ENCODE data around the gene ST8SIA6. TPM values are rescaled to one million over a fixed set of nuclear protein-coding genes. Genes with fewer than 3 reads are reported as not detected.

Gene ST8SIA6
- total RNA-seq, 2 donors from 2014 or later = 0.33 to 1.1 TPM

- no peak overlapping the region for H3K27ac Mint-ChIP-seq
- H3K4me3 Mint-ChIP-seq = no peak overlapping the region
- DNase-seq = no peak
- TF ChIP-seq, protein P1, sequence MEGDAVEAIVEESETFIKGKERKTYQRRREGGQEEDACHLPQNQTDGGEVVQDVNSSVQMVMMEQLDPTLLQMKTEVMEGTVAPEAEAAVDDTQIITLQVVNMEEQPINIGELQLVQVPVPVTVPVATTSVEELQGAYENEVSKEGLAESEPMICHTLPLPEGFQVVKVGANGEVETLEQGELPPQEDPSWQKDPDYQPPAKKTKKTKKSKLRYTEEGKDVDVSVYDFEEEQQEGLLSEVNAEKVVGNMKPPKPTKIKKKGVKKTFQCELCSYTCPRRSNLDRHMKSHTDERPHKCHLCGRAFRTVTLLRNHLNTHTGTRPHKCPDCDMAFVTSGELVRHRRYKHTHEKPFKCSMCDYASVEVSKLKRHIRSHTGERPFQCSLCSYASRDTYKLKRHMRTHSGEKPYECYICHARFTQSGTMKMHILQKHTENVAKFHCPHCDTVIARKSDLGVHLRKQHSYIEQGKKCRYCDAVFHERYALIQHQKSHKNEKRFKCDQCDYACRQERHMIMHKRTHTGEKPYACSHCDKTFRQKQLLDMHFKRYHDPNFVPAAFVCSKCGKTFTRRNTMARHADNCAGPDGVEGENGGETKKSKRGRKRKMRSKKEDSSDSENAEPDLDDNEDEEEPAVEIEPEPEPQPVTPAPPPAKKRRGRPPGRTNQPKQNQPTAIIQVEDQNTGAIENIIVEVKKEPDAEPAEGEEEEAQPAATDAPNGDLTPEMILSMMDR (conservative IDR thresholded peaks at IDR 0.05) = no peak
- Histone ChIP-seq H3K9ac (ENCODE audit: extremely low read depth, low read length, poor library complexity, severe bottlenecking) (no peak overlapping the region), H3K9me3 (ENCODE audit: control insufficient read depth, low read length) (peaks cover 30% of the 10 kb centered on the region), H3K27ac (ENCODE audit: low read depth, low read length) (no peak overlapping the region), H3K4me3 (ENCODE audit: low read length) (no peak overlapping the region), H3K36me3 (ENCODE audit: control insufficient read depth, insufficient read depth, low read length) (no peaks in the 10 kb centered on the region), H3K27me3 (ENCODE audit: control insufficient read depth, insufficient read depth, low read length, poor library complexity, severe bottlenecking) (no peaks in the 10 kb centered on the region), H3K4me1 (ENCODE audit: control insufficient read depth, insufficient read depth, low read length) (no peaks in the 10 kb centered on the region)
- peaks cover 21% of the 10 kb centered on the region for H3K9me3 Mint-ChIP-seq
- peaks cover 3% of the 10 kb centered on the region for H3K27me3 Mint-ChIP-seq (ENCODE audit: insufficient read depth)
- peaks cover 7% of the 10 kb centered on the region for H3K36me3 Mint-ChIP-seq (ENCODE audit: low read depth)
- peaks cover 38% of the 10 kb centered on the region for H3K4me1 Mint-ChIP-seq
- WGBS, 2 experiments (ENCODE audit: insufficient coverage in 1 of 2, insufficient read length in 1 of 2) = 83% methylated on average over 5 of the region's 5 CpGs; no CpG with 5 or more reads in 1 of the 2 experiments
Observed at GRCh38 chr10:17380888-17381287, 73.5 kb downstream of the ST8SIA6 start.

DNA sequence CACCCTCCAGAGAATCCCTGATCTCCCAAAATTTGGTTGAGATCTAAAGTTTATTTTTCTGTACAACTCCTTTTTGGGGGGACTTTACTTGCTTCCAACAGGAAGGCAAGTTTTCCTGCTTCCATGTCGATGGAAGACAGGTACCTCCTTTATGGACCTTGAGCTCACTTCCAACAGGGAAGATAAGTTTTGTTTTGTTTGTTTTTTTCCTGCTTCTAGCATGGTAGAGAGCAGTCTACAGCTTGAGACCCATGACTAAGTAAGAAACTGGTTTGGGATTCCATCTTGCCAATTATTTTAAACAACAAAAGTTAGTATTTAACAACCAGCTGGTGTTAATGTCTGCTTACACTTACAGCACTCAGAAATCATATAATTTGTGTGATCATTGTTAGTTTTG lies 74.4 kb downstream of the ST8SIA6 start:
- Mint-ChIP-seq H3K9me3 (peaks cover 15% of the 10 kb centered on the region), H3K4me3 (no peak overlapping the region), H3K4me1 (peaks cover 38% of the 10 kb centered on the region), H3K27me3 (ENCODE audit: insufficient read depth) (no peaks in the 10 kb centered on the region), H3K27ac (peak overlapping the region; percentile 74), H3K36me3 (ENCODE audit: low read depth) (no peaks in the 10 kb centered on the region)
- H3K4me3 ChIP-seq (ENCODE audit: low read length) = peak overlapping the region; percentile 38
- H3K27ac ChIP-seq (ENCODE audit: low read depth, low read length) = no peak overlapping the region
- no peaks in the 10 kb centered on the region for H3K36me3 ChIP-seq (ENCODE audit: control insufficient read depth, insufficient read depth, low read length)
- H3K4me1 ChIP-seq (ENCODE audit: control insufficient read depth, insufficient read depth, low read length) = no peaks in the 10 kb centered on the region
- TF ChIP-seq, protein P1 (conservative IDR thresholded peaks at IDR 0.05) = no peak
- H3K9me3 ChIP-seq (ENCODE audit: control insufficient read depth, low read length) = peaks cover 26% of the 10 kb centered on the region
- no peaks in the 10 kb centered on the region for H3K27me3 ChIP-seq (ENCODE audit: control insufficient read depth, insufficient read depth, low read length, poor library complexity, severe bottlenecking)
- no peak overlapping the region for H3K9ac ChIP-seq (ENCODE audit: extremely low read depth, low read length, poor library complexity, severe bottlenecking)
- DNase-seq = no peak
- 83% methylated on average over 1 of the region's 1 CpG; no CpG with 5 or more reads in 1 of the 2 experiments for WGBS, 2 experiments (ENCODE audit: insufficient coverage in 1 of 2, insufficient read length in 1 of 2)

- peak overlapping the region; percentile 74 for H3K27ac Mint-ChIP-seq
Observed at GRCh38 chr10:17379151-17379690, 75.2 kb downstream of the ST8SIA6 start.

More at GRCh38 chr10:17379151-17379690, 75.2 kb downstream of the ST8SIA6 start:
- peaks cover 36% of the 10 kb centered on the region for H3K4me1 Mint-ChIP-seq
- TF ChIP-seq, protein P1 (conservative IDR thresholded peaks at IDR 0.05) = no peak
- Histone ChIP-seq H3K36me3 (ENCODE audit: control insufficient read depth, insufficient read depth, low read length) (no peaks in the 10 kb centered on the region), H3K27me3 (ENCODE audit: control insufficient read depth, insufficient read depth, low read length, poor library complexity, severe bottlenecking) (no peaks in the 10 kb centered on the region), H3K9me3 (ENCODE audit: control insufficient read depth, low read length) (peaks cover 21% of the 10 kb centered on the region), H3K9ac (ENCODE audit: extremely low read depth, low read length, poor library complexity, severe bottlenecking) (no peak overlapping the region), H3K27ac (ENCODE audit: low read depth, low read length) (no peak overlapping the region), H3K4me1 (ENCODE audit: control insufficient read depth, insufficient read depth, low read length) (no peaks in the 10 kb centered on the region), H3K4me3 (ENCODE audit: low read length) (peak overlapping the region; percentile 38)
- H3K27me3 Mint-ChIP-seq (ENCODE audit: insufficient read depth) = no peaks in the 10 kb centered on the region
- H3K4me3 Mint-ChIP-seq = peak overlapping the region; percentile 7
- H3K9me3 Mint-ChIP-seq = peaks cover 14% of the 10 kb centered on the region
- 43 to 61% methylated on average over 3 to 6 of the region's 6 CpGs for WGBS, 2 experiments (ENCODE audit: insufficient coverage in 1 of 2, insufficient read length in 1 of 2)
- DNase-seq = peak; percentile 63
- H3K36me3 Mint-ChIP-seq (ENCODE audit: low read depth) = no peaks in the 10 kb centered on the region
